HepG2 (cell line): Measurements from ENCODE around the gene KRTAP12-1. TPM values are rescaled to one million over a fixed set of nuclear protein-coding genes. Genes with fewer than 3 reads are reported as not detected.

Source experiments
- BCL6 ChIP-seq: IDR thresholded peaks from 2 replicates; pipeline ENCODE4 v1.6.1; 2016; ENCODE audit warnings: missing genetic modification reagents, missing compliant biosample characterization
- HOXA3 ChIP-seq: sonication (generic); formaldehyde crosslinking; IDR thresholded peaks from 2 replicates; pipeline ENCODE4 v1.5.0; 2020; ENCODE audit warnings: missing genetic modification reagents
- IKZF1 ChIP-seq: fragments of 450-650 bp; IDR thresholded peaks from 2 replicates; pipeline ENCODE4 v1.7.1; 2016
- KDM1A ChIP-seq: IDR thresholded peaks from 2 replicates; pipeline ENCODE4 v1.6.1; 2016; ENCODE audit warnings: missing compliant biosample characterization
- KDM3A ChIP-seq: IDR thresholded peaks from 2 replicates; pipeline ENCODE4 v1.6.1; 2018; ENCODE audit warnings: low read depth, missing compliant biosample characterization
- MED13 ChIP-seq: sonication (generic); formaldehyde crosslinking; IDR thresholded peaks from 2 replicates; pipeline ENCODE4 v1.5.0; 2020; ENCODE audit warnings: missing genetic modification reagents
- NFKBIZ ChIP-seq: IDR thresholded peaks from 2 replicates; pipeline ENCODE4 v1.6.1; 2018; ENCODE audit warnings: missing genetic modification reagents, missing compliant biosample characterization
- SALL1 ChIP-seq: sonication (generic); formaldehyde crosslinking; IDR thresholded peaks from 2 replicates; pipeline ENCODE4 v1.8.0; 2022; ENCODE audit warnings: mild to moderate bottlenecking, missing genetic modification reagents
- SP140L ChIP-seq: sonication (generic); formaldehyde crosslinking; IDR thresholded peaks from 2 replicates; pipeline ENCODE4 v1.4.0; 2020; ENCODE audit warnings: missing genetic modification reagents, borderline replicate concordance
- YEATS4 ChIP-seq: sonication (generic); formaldehyde crosslinking; IDR thresholded peaks from 2 replicates; pipeline ENCODE4 v1.4.0; 2020; ENCODE audit warnings: missing genetic modification reagents, borderline replicate concordance
- ZBTB7B ChIP-seq: sonication (generic); formaldehyde crosslinking; IDR thresholded peaks from 2 replicates; pipeline ENCODE4 v1.4.0; 2020; ENCODE audit warnings: missing genetic modification reagents
- ZC3H13 ChIP-seq: sonication (generic); formaldehyde crosslinking; IDR thresholded peaks from 2 replicates; pipeline ENCODE4 v1.8.1; 2023; ENCODE audit warnings: mild to moderate bottlenecking, missing genetic modification reagents, moderate library complexity
- ZNF12 ChIP-seq: sonication (generic); formaldehyde crosslinking; IDR thresholded peaks from 2 replicates; pipeline ENCODE4 v1.5.0; 2020; ENCODE audit warnings: missing genetic modification reagents
- ZNF256 ChIP-seq: sonication (generic); formaldehyde crosslinking; conservative IDR thresholded peaks from 2 replicates; pipeline ENCODE4 v1.4.0; 2020; ENCODE audit warnings: missing genetic modification reagents
- ZNF335 ChIP-seq: sonication (generic); formaldehyde crosslinking; IDR thresholded peaks from 2 replicates; pipeline ENCODE4 v1.4.0; 2020; ENCODE audit warnings: missing genetic modification reagents
- ZNF337 ChIP-seq: sonication (generic); formaldehyde crosslinking; IDR thresholded peaks from 2 replicates; pipeline ENCODE4 v1.5.1; 2020; ENCODE audit warnings: missing genetic modification reagents, low read depth, mild to moderate bottlenecking, borderline replicate concordance
- ZNF350 ChIP-seq: sonication (generic); formaldehyde crosslinking; IDR thresholded peaks from 2 replicates; pipeline ENCODE4 v1.4.0; 2020; ENCODE audit warnings: mild to moderate bottlenecking, low read depth, missing genetic modification reagents, borderline replicate concordance
- ZNF446 ChIP-seq: sonication (generic); formaldehyde crosslinking; IDR thresholded peaks from 2 replicates; pipeline ENCODE4 v1.5.0; 2020; ENCODE audit warnings: mild to moderate bottlenecking, missing genetic modification reagents
- ZNF598 ChIP-seq: sonication (generic); formaldehyde crosslinking; IDR thresholded peaks from 2 replicates; pipeline ENCODE4 v1.5.1; 2020; ENCODE audit warnings: mild to moderate bottlenecking, missing genetic modification reagents, borderline replicate concordance
- ZNF850 ChIP-seq: sonication (generic); formaldehyde crosslinking; conservative IDR thresholded peaks from 2 replicates; pipeline ENCODE4 v1.9.0; 2021; ENCODE audit warnings: mild to moderate bottlenecking, missing genetic modification reagents
- ZSCAN25 ChIP-seq: sonication (generic); formaldehyde crosslinking; IDR thresholded peaks from 2 replicates; pipeline ENCODE4 v1.8.0; 2022; ENCODE audit warnings: mild to moderate bottlenecking, missing genetic modification reagents
- polyA plus RNA-seq, 8 experiments: library from polyadenylated mRNA; depleted of rRNA in 3 of 8; stranded (reverse) in 7 of 8; unstranded in 1 of 8; fragments of >200 nt; fragmentation: Illumina TruSeq in 4 of 8; extraction: Trizol in 4 of 8; gene quantifications; 2 replicates each; pipeline versions ENCODE4 v1.2.1 to v1.2.3, GENCODE V29; 2011 to 2016; ENCODE audit warnings: low read depth in 4 of 8, missing spikeins in 1 of 8, mixed read lengths in 1 of 8; ENCODE audit not compliant: insufficient read depth in 1 of 8
- total RNA-seq, 5 experiments: library from RNA; depleted of rRNA; stranded (reverse); fragments of >200 nt; fragmentation: Illumina TruSeq; extraction: Trizol; gene quantifications; 2 replicates each; pipeline ENCODE4 v1.2.3, GENCODE V29; 2016; ENCODE audit warnings: low read depth in 1 of 5
- TF ChIP-seq, protein P1 (sequence below): sonication (generic); formaldehyde crosslinking; IDR thresholded peaks from 2 replicates; pipeline ENCODE4 v1.4.0; 2020; ENCODE audit warnings: missing genetic modification reagents
- TF ChIP-seq, protein P2 (sequence below), 2 experiments: IDR thresholded peaks; 2 replicates each; pipeline ENCODE4 v1.6.1; 2011 to 2012; ENCODE audit warnings: low read length in 2 of 2, borderline replicate concordance in 1 of 2, low read depth in 1 of 2, mild to moderate bottlenecking in 1 of 2, moderate library complexity in 1 of 2
- TF ChIP-seq, protein P3 (sequence below): sonication (generic); formaldehyde crosslinking; IDR thresholded peaks from 2 replicates; pipeline ENCODE4 v1.8.0; 2022; ENCODE audit warnings: missing genetic modification reagents, mild to moderate bottlenecking, moderate library complexity, borderline replicate concordance

Gene KRTAP12-1
- total and polyA plus RNA-seq, 2 of the 13 experiments (the other 11 are each of a cell fraction or from before 2014, with no cell fraction given) = not detected

DNA sequence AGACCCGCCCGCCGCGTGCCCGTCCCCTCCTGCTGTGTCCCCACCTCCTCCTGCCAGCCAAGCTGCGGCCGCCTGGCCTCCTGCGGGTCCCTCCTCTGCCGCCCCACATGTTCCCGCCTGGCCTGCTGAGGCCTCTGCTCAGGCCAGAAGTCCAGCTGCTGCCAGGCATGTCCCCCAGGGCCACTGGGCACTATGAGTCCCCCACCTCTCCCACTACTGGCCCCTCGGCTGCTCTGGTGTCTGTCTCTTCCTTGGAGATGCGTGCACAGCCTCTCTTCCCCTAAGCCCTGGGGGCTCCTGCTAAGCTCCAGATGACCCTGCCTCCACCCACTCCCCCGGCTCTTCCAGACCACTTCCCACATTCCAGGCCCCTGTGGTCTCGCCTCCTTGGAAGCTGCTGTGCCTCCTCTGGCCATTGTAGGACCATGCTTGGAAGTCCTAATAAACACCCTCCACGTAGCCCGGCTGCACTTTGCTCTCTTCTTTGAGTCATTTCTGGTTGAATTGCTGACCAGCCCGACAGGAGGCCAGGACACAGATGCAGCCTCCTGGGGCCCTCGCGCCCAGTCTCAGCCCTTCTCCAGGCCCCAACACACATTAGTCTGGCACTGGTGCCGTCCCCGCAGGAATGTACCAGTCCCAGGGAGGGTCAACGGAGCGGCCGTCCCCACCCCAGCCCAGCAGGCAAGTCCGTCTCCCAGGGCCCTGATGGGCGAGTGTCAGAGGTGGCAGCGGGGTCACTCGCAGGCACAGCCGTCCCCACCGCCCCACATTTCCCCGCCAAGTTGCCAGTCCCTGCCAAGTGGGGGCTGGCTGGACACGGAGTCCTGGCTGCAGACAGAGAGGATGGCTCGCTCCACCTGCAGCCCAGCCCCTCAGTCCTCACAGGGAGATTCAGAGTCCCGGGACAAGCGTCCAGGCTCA is 16.1 kb upstream of the KRTAP12-1 start (continued):
- TF ChIP-seq ZC3H13 (CRISPR knock-in tag) = peak; percentile 48; the same call in 1 of the 2 replicates
- peak; percentile 32; the same call in 1 of the 2 replicates for TF ChIP-seq HOXA3 (CRISPR knock-in tag)
- no peak for TF ChIP-seq ZNF337 (CRISPR knock-in tag)
- peak; percentile 78; the same call in 1 of the 2 replicates for TF ChIP-seq ZNF850 (CRISPR knock-in tag)
- no peak for TF ChIP-seq KDM1A
- peak; percentile 48; the same call in 1 of the 2 replicates for TF ChIP-seq ZNF350
- peak; percentile 78 for TF ChIP-seq ZBTB7B
- TF ChIP-seq ZNF598 (CRISPR knock-in tag) = no peak
- peak; percentile 57; the same call in 1 of the 2 replicates for TF ChIP-seq ZSCAN25
- TF ChIP-seq, protein P1, sequence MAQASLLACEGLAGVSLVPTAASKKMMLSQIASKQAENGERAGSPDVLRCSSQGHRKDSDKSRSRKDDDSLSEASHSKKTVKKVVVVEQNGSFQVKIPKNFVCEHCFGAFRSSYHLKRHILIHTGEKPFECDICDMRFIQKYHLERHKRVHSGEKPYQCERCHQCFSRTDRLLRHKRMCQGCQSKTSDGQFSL (CRISPR knock-in tag) = peak; percentile 47; the same call in 1 of the 2 replicates
- TF ChIP-seq ZNF12 (CRISPR knock-in tag) = no peak
- TF ChIP-seq, protein P2, sequence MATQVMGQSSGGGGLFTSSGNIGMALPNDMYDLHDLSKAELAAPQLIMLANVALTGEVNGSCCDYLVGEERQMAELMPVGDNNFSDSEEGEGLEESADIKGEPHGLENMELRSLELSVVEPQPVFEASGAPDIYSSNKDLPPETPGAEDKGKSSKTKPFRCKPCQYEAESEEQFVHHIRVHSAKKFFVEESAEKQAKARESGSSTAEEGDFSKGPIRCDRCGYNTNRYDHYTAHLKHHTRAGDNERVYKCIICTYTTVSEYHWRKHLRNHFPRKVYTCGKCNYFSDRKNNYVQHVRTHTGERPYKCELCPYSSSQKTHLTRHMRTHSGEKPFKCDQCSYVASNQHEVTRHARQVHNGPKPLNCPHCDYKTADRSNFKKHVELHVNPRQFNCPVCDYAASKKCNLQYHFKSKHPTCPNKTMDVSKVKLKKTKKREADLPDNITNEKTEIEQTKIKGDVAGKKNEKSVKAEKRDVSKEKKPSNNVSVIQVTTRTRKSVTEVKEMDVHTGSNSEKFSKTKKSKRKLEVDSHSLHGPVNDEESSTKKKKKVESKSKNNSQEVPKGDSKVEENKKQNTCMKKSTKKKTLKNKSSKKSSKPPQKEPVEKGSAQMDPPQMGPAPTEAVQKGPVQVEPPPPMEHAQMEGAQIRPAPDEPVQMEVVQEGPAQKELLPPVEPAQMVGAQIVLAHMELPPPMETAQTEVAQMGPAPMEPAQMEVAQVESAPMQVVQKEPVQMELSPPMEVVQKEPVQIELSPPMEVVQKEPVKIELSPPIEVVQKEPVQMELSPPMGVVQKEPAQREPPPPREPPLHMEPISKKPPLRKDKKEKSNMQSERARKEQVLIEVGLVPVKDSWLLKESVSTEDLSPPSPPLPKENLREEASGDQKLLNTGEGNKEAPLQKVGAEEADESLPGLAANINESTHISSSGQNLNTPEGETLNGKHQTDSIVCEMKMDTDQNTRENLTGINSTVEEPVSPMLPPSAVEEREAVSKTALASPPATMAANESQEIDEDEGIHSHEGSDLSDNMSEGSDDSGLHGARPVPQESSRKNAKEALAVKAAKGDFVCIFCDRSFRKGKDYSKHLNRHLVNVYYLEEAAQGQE (IDR thresholded peaks at IDR 0.05; ENCODE audit: borderline replicate concordance in 1 of 2, low read depth in 1 of 2, low read length in 2 of 2) = no peak
- TF ChIP-seq KDM3A = no peak
- no peak for TF ChIP-seq ZNF446 (CRISPR knock-in tag)
- peak; percentile 18; the same call in 1 of the 2 replicates for TF ChIP-seq BCL6
- no peak for TF ChIP-seq MED13 (CRISPR knock-in tag)
- peak; percentile 58 for TF ChIP-seq SALL1 (CRISPR knock-in tag)
- TF ChIP-seq IKZF1 = no peak
- TF ChIP-seq ZNF256 (CRISPR knock-in tag) = 0 out of 2 replicates have a peak, but pooled peaks have one; percentile 23
- no peak for TF ChIP-seq SP140L (CRISPR knock-in tag)
- 0 out of 2 replicates have a peak, but pooled peaks have one; percentile 41 for TF ChIP-seq YEATS4 (CRISPR knock-in tag)
- 0 out of 2 replicates have a peak, but pooled peaks have one; percentile 64 for TF ChIP-seq ZNF335 (CRISPR knock-in tag)
- TF ChIP-seq NFKBIZ (CRISPR knock-in tag) = no peak
- TF ChIP-seq, protein P3, sequence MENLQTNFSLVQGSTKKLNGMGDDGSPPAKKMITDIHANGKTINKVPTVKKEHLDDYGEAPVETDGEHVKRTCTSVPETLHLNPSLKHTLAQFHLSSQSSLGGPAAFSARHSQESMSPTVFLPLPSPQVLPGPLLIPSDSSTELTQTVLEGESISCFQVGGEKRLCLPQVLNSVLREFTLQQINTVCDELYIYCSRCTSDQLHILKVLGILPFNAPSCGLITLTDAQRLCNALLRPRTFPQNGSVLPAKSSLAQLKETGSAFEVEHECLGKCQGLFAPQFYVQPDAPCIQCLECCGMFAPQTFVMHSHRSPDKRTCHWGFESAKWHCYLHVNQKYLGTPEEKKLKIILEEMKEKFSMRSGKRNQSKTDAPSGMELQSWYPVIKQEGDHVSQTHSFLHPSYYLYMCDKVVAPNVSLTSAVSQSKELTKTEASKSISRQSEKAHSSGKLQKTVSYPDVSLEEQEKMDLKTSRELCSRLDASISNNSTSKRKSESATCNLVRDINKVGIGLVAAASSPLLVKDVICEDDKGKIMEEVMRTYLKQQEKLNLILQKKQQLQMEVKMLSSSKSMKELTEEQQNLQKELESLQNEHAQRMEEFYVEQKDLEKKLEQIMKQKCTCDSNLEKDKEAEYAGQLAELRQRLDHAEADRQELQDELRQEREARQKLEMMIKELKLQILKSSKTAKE (CRISPR knock-in tag) = 0 out of 2 replicates have a peak, but pooled peaks have one; percentile 11
